Naive thymus-derived CD4-positive, alpha-beta T cell (primary cell): ENCODE results near the gene SKAP1. TPM values are rescaled to one million over a fixed set of nuclear protein-coding genes. Genes with fewer than 3 reads are reported as not detected.

Experiments used
- ATAC-seq: fragments of 150-1000 bp; cut with Tn5 transposase; 2 replicates; pipeline ENCODE4 v1.10.0; 2021; ENCODE audit warnings: mild to moderate bottlenecking, moderate library complexity
- CTCF ChIA-PET: fragments of 350-600 bp; sonication (Branson Sonifier 250); formaldehyde crosslinking; loops from one replicate; lab custom pipeline; 2021; ENCODE audit warnings: antibody characterized with exemption; lab: Charles Lee
- POLR2A ChIA-PET: fragments of 350-600 bp; sonication (Branson Sonifier 250); formaldehyde crosslinking; loops from one replicate; lab custom pipeline; 2021; ENCODE audit warnings: antibody characterized with exemption, inconsistent platforms; lab: Charles Lee
- DNase-seq, 9 donors: peaks; one replicate each; pipeline versions ENCODE4 v3.0.0 to v3.0.0-alpha.2; 2020 to 2022; ENCODE audit warnings: mixed read lengths in 1 of 9
- H3K27ac ChIP-seq: one replicate; pipeline ENCODE4 v1.7.0; 2013; ENCODE audit warnings: mild to moderate bottlenecking, low read depth, low read length, moderate library complexity
- H3K27me3 ChIP-seq, 2 donors: one replicate each; pipeline ENCODE4 v1.7.0; 2013; ENCODE audit warnings: low read length in 2 of 2, mild to moderate bottlenecking in 2 of 2, moderate library complexity in 2 of 2; ENCODE audit not compliant: control insufficient read depth in 2 of 2, insufficient read depth in 2 of 2
- H3K36me3 ChIP-seq, 3 experiments: 1 replicate in 2 of 3; 2 replicates in 1 of 3; pipeline ENCODE4 v1.7.0; 2013; ENCODE audit warnings: low read length in 3 of 3, mild to moderate bottlenecking in 3 of 3, moderate library complexity in 1 of 3; ENCODE audit not compliant: insufficient read depth in 3 of 3, control insufficient read depth in 2 of 3
- H3K4me1 ChIP-seq, 2 donors: one replicate each; pipeline ENCODE4 v1.7.0; 2013; ENCODE audit warnings: low read length in 2 of 2, mild to moderate bottlenecking in 2 of 2, moderate library complexity in 1 of 2; ENCODE audit not compliant: control insufficient read depth in 2 of 2, insufficient read depth in 2 of 2
- H3K4me3 ChIP-seq: 2 replicates; pipeline ENCODE4 v1.7.0; 2013; ENCODE audit warnings: mild to moderate bottlenecking, low read length
- H3K9me3 ChIP-seq, 3 experiments: 1 replicate in 2 of 3; 2 replicates in 1 of 3; pipeline ENCODE4 v1.7.0; 2013; ENCODE audit warnings: low read length in 3 of 3; ENCODE audit not compliant: control insufficient read depth in 2 of 3
- H3K27ac Mint-ChIP-seq, 9 donors: one replicate each; pipeline ENCODE4 v1.8.0; 2020 to 2022; ENCODE audit warnings: mixed read lengths in 9 of 9, mild to moderate bottlenecking in 8 of 9, moderate library complexity in 5 of 9, inconsistent platforms in 2 of 9
- H3K27me3 Mint-ChIP-seq, 5 donors: one replicate each; pipeline ENCODE4 v1.8.0; 2021 to 2022; ENCODE audit warnings: mixed read lengths in 5 of 5, mild to moderate bottlenecking in 1 of 5
- H3K36me3 Mint-ChIP-seq, 5 donors: one replicate each; pipeline ENCODE4 v1.8.0; 2020 to 2022; ENCODE audit warnings: mixed read lengths in 5 of 5, mild to moderate bottlenecking in 3 of 5, inconsistent platforms in 1 of 5
- H3K4me1 Mint-ChIP-seq, 7 donors: one replicate each; pipeline ENCODE4 v1.8.0; 2020 to 2022; ENCODE audit warnings: mixed read lengths in 7 of 7, mild to moderate bottlenecking in 3 of 7, inconsistent platforms in 1 of 7
- H3K4me3 Mint-ChIP-seq, 10 donors: one replicate each; pipeline ENCODE4 v1.8.0; 2020 to 2022; ENCODE audit warnings: mild to moderate bottlenecking in 10 of 10, mixed read lengths in 10 of 10, moderate library complexity in 6 of 10, inconsistent platforms in 2 of 10
- H3K9me3 Mint-ChIP-seq, 11 donors: one replicate each; pipeline ENCODE4 v1.8.0; 2020 to 2022; ENCODE audit warnings: mixed read lengths in 11 of 11, mild to moderate bottlenecking in 4 of 11, inconsistent platforms in 1 of 11, moderate library complexity in 1 of 11
- intact Hi-C, 2 donors: fragments of 100-400 bp; cut with micrococcal nuclease; formaldehyde crosslinking; loops; one replicate each; pipeline ENCODE4 v1.15.1; 2023
- polyA plus RNA-seq, 2 donors: library from polyadenylated mRNA; unstranded; fragments of 300-500 nt; fragmentation: Illumina TruSeq; gene quantifications; one replicate each; pipeline ENCODE4 v1.2.3, GENCODE V29; 2021
- total RNA-seq, 6 experiments: library from RNA in 5 of 6; stranded (reverse) in 5 of 6; gene quantifications; 1 replicate in 5 of 6; 2 replicates in 1 of 6; pipeline ENCODE4 v1.2.3 and lab custom pipeline; 2021 to 2026

Gene SKAP1
- total and polyA plus RNA-seq, 7 experiments from 2014 or later = 99.3 to 289 (median 109) TPM

- CTCF ChIA-PET = no interaction called here
Observed at GRCh38 chr17:48462946-48463345, 32.9 kb upstream of the SKAP1 start.

DNA sequence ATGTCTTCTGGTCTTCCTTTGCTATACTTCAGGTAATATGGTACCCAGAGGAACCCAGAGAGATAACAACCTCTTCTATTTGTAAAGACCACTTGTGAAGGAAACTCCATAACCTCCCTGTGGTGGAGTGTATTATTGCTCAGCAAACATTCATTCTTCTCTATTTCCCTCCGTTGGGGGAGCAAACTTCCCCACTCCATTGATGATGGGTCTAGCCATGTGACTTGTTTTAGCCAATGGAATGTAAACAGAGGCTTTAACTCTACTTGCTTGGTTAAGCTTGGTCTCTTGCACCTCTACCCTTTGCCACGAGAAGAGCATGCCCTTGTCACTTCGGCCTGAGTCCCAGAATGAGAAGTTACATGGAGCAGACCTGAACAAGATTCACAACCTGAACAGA is 30.0 kb upstream of the SKAP1 start:
- no peaks in the 10 kb centered on the region for H3K27me3 ChIP-seq
- DNase-seq (no peak), ATAC-seq (no peak)
- intact Hi-C loops = no loop called here
- Mint-ChIP-seq H3K9me3 (no peaks in the 10 kb centered on the region), H3K27me3 (peaks cover 0 to 19% (median 0%) of the 10 kb centered on the region in 5 donors), H3K4me1 (peaks cover 20 to 45% (median 29%) of the 10 kb centered on the region in 7 donors), H3K4me3 (no peak overlapping the region), H3K36me3 (peaks cover 0 to 6% (median 0%) of the 10 kb centered on the region in 5 donors), H3K27ac (no peak overlapping the region)
- POLR2A ChIA-PET = interaction anchor here (0.9 kb wide), 1 partner anchor 40 kb away, joined by 3 read pairs; no protein-coding TSS in a partner anchor
- no peaks in the 10 kb centered on the region for H3K9me3 ChIP-seq
- no peak overlapping the region for H3K27ac ChIP-seq
- CTCF ChIA-PET = interaction anchor here (1.3 to 1.4 kb wide), 2 partner anchors 108 to 109 kb away, joined by 3 to 8 read pairs; no protein-coding TSS in a partner anchor
- peaks cover 27% of the 10 kb centered on the region in 2 donors for H3K4me1 ChIP-seq
- H3K36me3 ChIP-seq = no peaks in the 10 kb centered on the region
- H3K4me3 ChIP-seq = no peak overlapping the region

More at GRCh38 chr17:48462946-48463345, 32.9 kb upstream of the SKAP1 start:
- POLR2A ChIA-PET = interaction anchor here (0.6 kb wide), 1 partner anchor 110 kb away, joined by 3 read pairs; no protein-coding TSS in a partner anchor
- peaks cover 0 to 23% (median 0%) of the 10 kb centered on the region in 5 donors for H3K27me3 Mint-ChIP-seq
- no peak for ATAC-seq
- H3K4me3 Mint-ChIP-seq = no peak overlapping the region
- intact Hi-C loops = no loop called here
- peak overlapping the region in 1 of 9 donors; percentile 30 for H3K27ac Mint-ChIP-seq
- Histone ChIP-seq H3K9me3 (no peaks in the 10 kb centered on the region), H3K36me3 (no peaks in the 10 kb centered on the region), H3K27ac (no peak overlapping the region), H3K4me1 (no peaks in the 10 kb centered on the region), H3K4me3 (no peak overlapping the region), H3K27me3 (no peaks in the 10 kb centered on the region)
- H3K36me3 Mint-ChIP-seq = peaks cover 0 to 2% (median 0%) of the 10 kb centered on the region in 5 donors
- DNase-seq = no peak
- peaks cover 0 to 19% (median under 1%) of the 10 kb centered on the region in 7 donors for H3K4me1 Mint-ChIP-seq
- no peaks in the 10 kb centered on the region for H3K9me3 Mint-ChIP-seq

DNA sequence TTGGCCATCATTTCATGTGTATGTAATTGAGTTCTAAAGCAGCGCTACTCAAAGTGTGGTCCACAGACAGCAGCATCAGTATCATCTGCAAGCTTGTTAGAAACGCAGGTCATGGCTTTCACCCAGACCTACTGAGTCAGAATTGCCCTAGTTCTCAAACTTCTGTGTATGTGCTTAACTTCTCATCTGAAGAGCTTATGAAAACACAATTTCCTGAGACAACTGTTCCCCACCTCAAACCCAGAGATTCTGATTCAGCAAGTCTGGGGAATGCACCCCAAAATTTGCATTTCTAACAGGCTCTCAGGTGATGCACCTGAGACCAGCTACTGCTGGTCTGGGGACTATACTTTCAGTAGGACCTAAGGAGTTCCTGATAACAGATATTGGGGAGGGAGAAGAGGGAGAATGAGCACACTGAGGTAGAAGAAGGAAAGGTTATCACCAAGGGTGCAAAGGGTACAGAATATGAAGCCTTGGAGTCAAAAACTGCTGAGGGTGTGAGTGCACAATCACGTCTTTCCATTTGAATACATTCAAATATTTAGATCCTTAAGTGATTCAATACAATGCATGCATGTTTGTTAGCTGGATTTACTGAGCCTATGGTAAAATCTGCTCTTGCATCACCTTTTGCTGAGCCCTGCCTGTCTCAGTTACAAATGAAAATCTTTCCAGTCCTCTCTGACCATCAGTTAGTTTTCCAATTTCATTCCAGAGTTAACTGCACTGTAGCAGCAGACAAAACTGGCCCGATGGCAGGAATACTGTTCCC is 29.2 kb upstream of the SKAP1 start:
- DNase-seq = no peak
- ChIA-PET CTCF (interaction anchor here (0.8 to 1.4 kb wide), 3 partner anchors 107 to 123 kb away, joined by 3 to 8 read pairs (median 4); no protein-coding TSS in a partner anchor), POLR2A (no interaction called here)
- no peak overlapping the region for H3K4me3 ChIP-seq
- no peaks in the 10 kb centered on the region for H3K36me3 ChIP-seq
- H3K4me1 Mint-ChIP-seq = peaks cover 26 to 50% (median 37%) of the 10 kb centered on the region in 7 donors
- no peak for ATAC-seq
- peaks cover 0 to 13% (median 0%) of the 10 kb centered on the region in 5 donors for H3K27me3 Mint-ChIP-seq
- H3K4me1 ChIP-seq = peaks cover 35% of the 10 kb centered on the region in 2 donors
- peaks cover 0 to 11% (median 0%) of the 10 kb centered on the region in 5 donors for H3K36me3 Mint-ChIP-seq
- H3K27ac ChIP-seq = no peak overlapping the region
- no peak overlapping the region for H3K4me3 Mint-ChIP-seq
- no peak overlapping the region for H3K27ac Mint-ChIP-seq
- intact Hi-C loops = loop anchor here in 1 of 2 donors (5.0 kb wide), 3 partner anchors 47 to 122 kb away; no protein-coding TSS in a partner anchor
- no peaks in the 10 kb centered on the region for H3K9me3 ChIP-seq
- H3K9me3 Mint-ChIP-seq = no peaks in the 10 kb centered on the region
- no peaks in the 10 kb centered on the region for H3K27me3 ChIP-seq

- peak overlapping the region; percentile 47 for H3K4me3 ChIP-seq
- H3K36me3 Mint-ChIP-seq = peaks cover 0 to 13% (median 0%) of the 10 kb centered on the region in 5 donors
- peak overlapping the region in 6 of 9 donors; percentile 28 to 76 (median 44) for H3K27ac Mint-ChIP-seq
- no peak overlapping the region for H3K27ac ChIP-seq
- ChIA-PET CTCF (interaction anchor here (0.7 to 2.8 kb wide), 14 partner anchors 12 to 110 kb away, joined by 3 to 26 read pairs (median 4); no protein-coding TSS in a partner anchor), POLR2A (interaction anchor here (0.6 to 8.8 kb wide), 8 partner anchors 19 to 105 kb away, joined by 3 to 183 read pairs (median 5); partner anchors contain the start of gene SKAP1)
- peak overlapping the region; percentile 50 to 84 (median 77) for H3K4me3 Mint-ChIP-seq
- no peaks in the 10 kb centered on the region for H3K36me3 ChIP-seq
- DNase-seq (peak; percentile 60 to 84 (median 76)), ATAC-seq (peak; percentile 93)
- intact Hi-C loops = loop anchor here (1.0 to 5.0 kb wide), 9 partner anchors 16 to 432 kb away; no protein-coding TSS in a partner anchor
- peaks cover 53% of the 10 kb centered on the region in 2 donors for H3K4me1 ChIP-seq
- H3K27me3 ChIP-seq = no peaks in the 10 kb centered on the region
- H3K9me3 Mint-ChIP-seq = no peaks in the 10 kb centered on the region
- no peaks in the 10 kb centered on the region for H3K9me3 ChIP-seq
- H3K4me1 Mint-ChIP-seq = peaks cover 37 to 60% (median 54%) of the 10 kb centered on the region in 7 donors
- peaks cover 0 to under 1% (median 0%) of the 10 kb centered on the region in 5 donors for H3K27me3 Mint-ChIP-seq
Observed at GRCh38 chr17:48457080-48457836, 27.2 kb upstream of the SKAP1 start.

DNA sequence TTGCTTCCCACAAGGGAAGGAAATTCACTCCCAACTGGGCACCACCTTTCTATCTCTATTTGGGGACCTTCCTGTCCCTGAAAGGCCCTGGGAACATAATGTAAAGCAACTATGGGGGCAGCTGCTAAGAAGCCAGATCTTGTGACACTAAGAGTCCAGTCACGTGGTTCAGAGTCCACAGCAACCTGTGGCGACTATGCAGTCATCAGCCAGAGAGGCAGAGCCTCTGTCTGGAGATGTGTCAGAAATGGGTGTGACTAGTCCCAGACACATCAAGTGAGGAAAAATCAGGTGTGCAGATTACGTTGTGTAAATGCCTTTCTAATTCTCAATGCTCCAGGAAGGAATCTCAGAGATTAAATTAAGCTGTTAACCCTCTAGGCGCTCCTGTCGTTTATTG is 26.6 kb upstream of the SKAP1 start:
- Mint-ChIP-seq H3K27ac (peak overlapping the region in 4 of 9 donors; percentile 28 to 77 (median 64)), H3K4me3 (peak overlapping the region; percentile 50 to 84 (median 76)), H3K27me3 (no peaks in the 10 kb centered on the region), H3K9me3 (no peaks in the 10 kb centered on the region), H3K36me3 (peaks cover 0 to 14% (median 0%) of the 10 kb centered on the region in 5 donors), H3K4me1 (peaks cover 40 to 66% (median 60%) of the 10 kb centered on the region in 7 donors)
- Histone ChIP-seq H3K4me1 (peaks cover 59 to 60% of the 10 kb centered on the region in 2 donors), H3K9me3 (no peaks in the 10 kb centered on the region), H3K4me3 (peak overlapping the region; percentile 47), H3K27ac (no peak overlapping the region), H3K27me3 (no peaks in the 10 kb centered on the region), H3K36me3 (no peaks in the 10 kb centered on the region)
- ATAC-seq = no peak
- ChIA-PET CTCF (interaction anchor here (0.5 to 2.8 kb wide), 16 partner anchors 12 to 110 kb away, joined by 3 to 26 read pairs (median 4); no protein-coding TSS in a partner anchor), POLR2A (interaction anchor here (0.8 to 8.8 kb wide), 7 partner anchors 19 to 104 kb away, joined by 3 to 183 read pairs (median 4); partner anchors contain the start of gene SKAP1)
- intact Hi-C loops = loop anchor here (2.0 to 5.0 kb wide), 4 partner anchors 44 to 119 kb away; no protein-coding TSS in a partner anchor
- no peak for DNase-seq
